IMR-90 (cell line): ENCODE results near the gene TRPM7. TPM values are rescaled to one million over a fixed set of nuclear protein-coding genes. Genes with fewer than 3 reads are reported as not detected.
A peak's percentile ranks its signal among the peaks of the same experiment; 100 is the strongest.

Experiments used
- ATAC-seq: fragments of 200-7000 bp; cut with Tn5 transposase; 2 replicates; pipeline ENCODE4 v1.9.1; 2020; ENCODE audit warnings: low read depth, mild to moderate bottlenecking, moderate library complexity
- BruUV-seq: library from RNA; stranded (reverse); fragments of 400-500 nt; replicated peaks from 2 replicates; lab custom pipeline; 2021; lab: Mats Ljungman, UMichigan
- CTCF ChIA-PET: fragments of 300-600 bp; formaldehyde crosslinking; extraction: SDS; loops from one replicate; lab custom pipeline; 2021; ENCODE audit warnings: antibody characterized with exemption; lab: Yijun Ruan, JAX
- POLR2A ChIA-PET: fragments of 300-600 bp; sonication (Branson Sonifier 250); formaldehyde crosslinking; loops from one replicate; lab custom pipeline; 2022; ENCODE audit warnings: antibody characterized with exemption; ENCODE audit not compliant: unreplicated experiment; lab: Charles Lee
- DNase-seq: peaks from one replicate; pipeline ENCODE4 v3.0.0; 2013
- H2AFZ ChIP-seq: replicated peaks from 2 replicates; pipeline ENCODE3; 2013; ENCODE audit warnings: low read length, mild to moderate bottlenecking; ENCODE audit not compliant: poor library complexity
- H2AK5ac ChIP-seq: 2 replicates; pipeline ENCODE4 v1.6.1; 2013; ENCODE audit warnings: low read depth, low read length, inconsistent platforms
- H2AK9ac ChIP-seq: replicated peaks from 2 replicates; pipeline ENCODE3; 2013; ENCODE audit warnings: mild to moderate bottlenecking, low read depth, low read length, moderate library complexity; ENCODE audit not compliant: poor library complexity
- H2BK120ac ChIP-seq: 2 replicates; pipeline ENCODE4 v1.6.1; 2013; ENCODE audit warnings: low read depth, low read length, inconsistent platforms
- H2BK15ac ChIP-seq: 3 replicates; pipeline ENCODE4 v1.6.1; 2013; ENCODE audit warnings: low read depth, low read length, inconsistent platforms
- H2BK20ac ChIP-seq: 2 replicates; pipeline ENCODE4 v1.6.1; 2013; ENCODE audit warnings: low read depth, mild to moderate bottlenecking, inconsistent platforms, low read length, moderate library complexity
- H2BK5ac ChIP-seq: 2 replicates; pipeline ENCODE4 v1.6.1; 2013; ENCODE audit warnings: mild to moderate bottlenecking, low read depth, low read length, inconsistent platforms; ENCODE audit not compliant: poor library complexity, severe bottlenecking
- H3K14ac ChIP-seq: replicated peaks from 2 replicates; pipeline ENCODE4 v1.6.1; 2013; ENCODE audit warnings: low read depth, low read length, inconsistent platforms
- H3K18ac ChIP-seq: 2 replicates; pipeline ENCODE4 v1.6.1; 2013; ENCODE audit warnings: low read depth, low read length, control low read depth
- H3K23ac ChIP-seq: 2 replicates; pipeline ENCODE4 v1.6.1; 2013; ENCODE audit warnings: low read depth, low read length, inconsistent platforms
- H3K27ac ChIP-seq: 2 replicates; pipeline ENCODE4 v1.5.1; 2013; ENCODE audit warnings: mild to moderate bottlenecking, control low read depth, low read length; ENCODE audit not compliant: insufficient read depth
- H3K27me3 ChIP-seq: 2 replicates; pipeline ENCODE4 v1.6.1; 2013; ENCODE audit warnings: low read length; ENCODE audit not compliant: control insufficient read depth, insufficient read depth
- H3K36me3 ChIP-seq: 2 replicates; pipeline ENCODE4 v1.6.1; 2013; ENCODE audit warnings: low read length, mixed read lengths; ENCODE audit not compliant: control insufficient read depth, insufficient read depth
- H3K4ac ChIP-seq: 2 replicates; pipeline ENCODE4 v1.6.1; 2013; ENCODE audit warnings: low read depth, low read length, inconsistent platforms
- H3K4me1 ChIP-seq: 2 replicates; pipeline ENCODE4 v1.6.1; 2013; ENCODE audit warnings: low read length, mixed read lengths; ENCODE audit not compliant: control insufficient read depth, insufficient read depth
- H3K4me2 ChIP-seq: 2 replicates; pipeline ENCODE4 v1.6.1; 2013; ENCODE audit warnings: low read depth, mild to moderate bottlenecking, control low read depth, low read length, moderate library complexity
- H3K4me3 ChIP-seq: 2 replicates; pipeline ENCODE4 v1.5.1; 2013; ENCODE audit warnings: low read depth, mild to moderate bottlenecking, control low read depth, low read length, moderate library complexity; ENCODE audit not compliant: insufficient read depth
- H3K56ac ChIP-seq: 2 replicates; pipeline ENCODE4 v1.6.1; 2013; ENCODE audit warnings: low read length, inconsistent platforms; ENCODE audit not compliant: insufficient read depth; ENCODE audit errors: extremely low read depth
- H3K79me1 ChIP-seq, 2 experiments: 2 replicates each; pipeline ENCODE4 v1.6.1; 2013; ENCODE audit warnings: low read length in 2 of 2, inconsistent platforms in 1 of 2, low read depth in 1 of 2
- H3K9ac ChIP-seq: 2 replicates; pipeline ENCODE4 v1.6.1; 2013; ENCODE audit warnings: low read depth, low read length, control low read depth
- H3K9me1 ChIP-seq: 2 replicates; pipeline ENCODE4 v1.6.1; 2013; ENCODE audit warnings: low read length, inconsistent platforms; ENCODE audit not compliant: insufficient read depth
- H3K9me3 ChIP-seq: 2 replicates; pipeline ENCODE4 v1.6.1; 2013; ENCODE audit warnings: low read length; ENCODE audit not compliant: control insufficient read depth, insufficient read depth
- H4K20me1 ChIP-seq: 2 replicates; pipeline ENCODE4 v1.6.1; 2013; ENCODE audit warnings: low read length, inconsistent platforms; ENCODE audit not compliant: insufficient read depth
- H4K5ac ChIP-seq: 2 replicates; pipeline ENCODE4 v1.6.1; 2013; ENCODE audit warnings: mild to moderate bottlenecking, low read depth, low read length, control low read depth
- H4K8ac ChIP-seq, 2 experiments: 2 replicates each; pipeline ENCODE4 v1.6.1; 2013; ENCODE audit warnings: low read depth in 2 of 2, low read length in 2 of 2, control low read depth in 1 of 2, inconsistent platforms in 1 of 2
- H4K91ac ChIP-seq: 2 replicates; pipeline ENCODE4 v1.6.1; 2013; ENCODE audit warnings: low read depth, low read length, inconsistent platforms; ENCODE audit not compliant: insufficient read depth
- CTCF ChIP-seq: conservative IDR thresholded peaks from 2 replicates; pipeline ENCODE4 v1.5.1; 2012; ENCODE audit warnings: mild to moderate bottlenecking, low read depth, low read length, improper control_type of control experiment
- RCOR1 ChIP-seq: IDR thresholded peaks from 2 replicates; pipeline ENCODE4 v1.6.1; 2012; ENCODE audit warnings: mild to moderate bottlenecking, low read length, improper control_type of control experiment; ENCODE audit not compliant: insufficient replicate concordance
- WGBS, 2 experiments: methylation state at CpG; one replicate each; pipeline versions ENCODE4 v1.1.5 to v1.1.7; 2013; ENCODE audit warnings: missing lambda C conversion rate in 2 of 2; ENCODE audit not compliant: insufficient read length in 1 of 2; ENCODE audit errors: extremely low coverage in 2 of 2; 5-methylcytosine and 5-hydroxymethylcytosine counted together
- dilution Hi-C: fragments of 300-500 bp; cut with HindIII; formaldehyde crosslinking; loops from one replicate; pipeline ENCODE4 v1.14.3; 2018; ENCODE audit warnings: low sequenced_read_pairs; ENCODE audit not compliant: unreplicated experiment
- in situ Hi-C: fragments of 300-500 bp; cut with MboI; formaldehyde crosslinking; loops from 3 replicates; pipeline ENCODE4 v1.14.3; 2019; ENCODE audit warnings: low sequenced_read_pairs, inconsistent platforms, mixed read lengths
- intact Hi-C: fragments of 100-400 bp; cut with micrococcal nuclease; formaldehyde crosslinking; loops from 2 replicates; pipeline ENCODE4 v1.10.0; 2022
- polyA plus RNA-seq, 3 experiments: library from polyadenylated mRNA; depleted of rRNA; stranded (reverse); fragments of >200 nt; gene quantifications; 2 replicates each; pipeline ENCODE4 v1.2.3, GENCODE V29; 2012; ENCODE audit warnings: low replicate concordance in 1 of 3
- total RNA-seq: library from RNA; depleted of rRNA; stranded (reverse); fragments of >200 nt; gene quantifications from 2 replicates; pipeline ENCODE4 v1.2.3, GENCODE V29; 2012

The TRPM7 gene
- total and polyA plus RNA-seq, 2 of the 4 experiments (the other 2 are of a cell fraction) = 10.6 to 27.8 TPM

- 0 out of 2 replicates have a peak overlapping the region, but pooled peaks have one; percentile 6 for H2AK5ac ChIP-seq
- H3K18ac ChIP-seq = no peak overlapping the region
- H3K36me3 ChIP-seq = 0 out of 2 replicates have a peak, but pooled peaks cover 2% of the 10 kb centered on the region
- H2AK9ac ChIP-seq = peak overlapping the region; percentile 84
- intact Hi-C loops (no loop called here), in situ Hi-C loops (no loop called here), dilution Hi-C loops (no loop called here)
- H3K4me3 ChIP-seq = peak overlapping the region; percentile 96
- H2BK15ac ChIP-seq = no peak overlapping the region
- H2BK120ac ChIP-seq = no peak overlapping the region
- H3K4me1 ChIP-seq = peaks cover 3% of the 10 kb centered on the region; the same call in 1 of the 2 replicates
- H4K91ac ChIP-seq = no peak overlapping the region
- POLR2A ChIA-PET = interaction anchor here (0.6 kb wide), 2 partner anchors 201 to 695 kb away, joined by 3 read pairs; no protein-coding TSS in a partner anchor
- no peak overlapping the region for H2AFZ ChIP-seq
- WGBS, 2 experiments = 84% methylated on average over 2 of the region's 22 CpGs; no CpG with 5 or more reads in 1 of the 2 experiments
- H3K9me3 ChIP-seq = no peaks in the 10 kb centered on the region
- H3K9ac ChIP-seq = peak overlapping the region; percentile 94
- H3K27me3 ChIP-seq = no peaks in the 10 kb centered on the region
- peak overlapping the region; percentile 67; the same call in 1 of the 2 replicates for H3K56ac ChIP-seq
- H3K23ac ChIP-seq = peak overlapping the region; percentile 93
- H4K5ac ChIP-seq = no peak overlapping the region
- peak overlapping the region; percentile 92; the same call in 1 of the 2 replicates for H3K27ac ChIP-seq
- peaks cover 9 to 61% of the 10 kb centered on the region in 2 experiments for H3K79me1 ChIP-seq
- CTCF ChIA-PET = interaction anchor here (0.5 kb wide), 1 partner anchor 46 kb away, joined by 3 read pairs; no protein-coding TSS in a partner anchor
- ATAC-seq (no peak), DNase-seq (peak; percentile 32)
- H2BK20ac ChIP-seq = no peak overlapping the region
- H3K14ac ChIP-seq = peak overlapping the region; percentile 53
- no peak for TF ChIP-seq RCOR1
- TF ChIP-seq CTCF = 0 out of 2 replicates have a peak, but pooled peaks have one; percentile 11
- H2BK5ac ChIP-seq = peak overlapping the region; percentile 59
- peak overlapping the region; percentile 97 for H3K4me2 ChIP-seq
- H3K9me1 ChIP-seq = no peaks in the 10 kb centered on the region; the same call in 1 of the 2 replicates
- peak overlapping the region; percentile 44 for H3K4ac ChIP-seq
- H4K20me1 ChIP-seq = peaks cover 29% of the 10 kb centered on the region
- no TSS peak for BruUV-seq
- peak overlapping the region in 1 of 2 experiments; percentile 26; a peak in 1 of 4 replicates for H4K8ac ChIP-seq
These were observed 1.2 kb downstream of the TRPM7 start for GRCh38 chr15:50685191-50685975.
